H9 (cell line): Measurements from ENCODE around the gene METRN. TPM values are rescaled to one million over a fixed set of nuclear protein-coding genes. Genes with fewer than 3 reads are reported as not detected.

Experiments used
- DNase-seq: peaks from one replicate; pipeline ENCODE4 v3.0.0-alpha.2; 2017
- H2AFZ ChIP-seq: one replicate; pipeline ENCODE4 v1.6.1; 2013; ENCODE audit warnings: mild to moderate bottlenecking, low read length, control low read depth, moderate library complexity
- H2AK5ac ChIP-seq: 2 replicates; pipeline ENCODE4 v1.6.1; 2013; ENCODE audit warnings: low read length, control low read depth, mixed read lengths; ENCODE audit not compliant: insufficient read length
- H2BK120ac ChIP-seq: one replicate; pipeline ENCODE4 v1.6.1; 2013; ENCODE audit warnings: low read depth, mild to moderate bottlenecking, low read length, control low read depth, inconsistent platforms; ENCODE audit not compliant: poor library complexity, severe bottlenecking
- H2BK12ac ChIP-seq: 2 replicates; pipeline ENCODE4 v1.6.1; 2013; ENCODE audit warnings: low read length, control low read depth, mixed read lengths, low read depth; ENCODE audit not compliant: insufficient read length
- H2BK15ac ChIP-seq: 2 replicates; pipeline ENCODE4 v1.6.1; 2013; ENCODE audit warnings: low read depth, low read length, control low read depth
- H2BK20ac ChIP-seq: one replicate; pipeline ENCODE4 v1.6.1; 2013; ENCODE audit warnings: low read depth, mild to moderate bottlenecking, low read length, control low read depth, inconsistent platforms; ENCODE audit not compliant: poor library complexity, severe bottlenecking
- H2BK5ac ChIP-seq: 2 replicates; pipeline ENCODE4 v1.6.1; 2013; ENCODE audit warnings: low read length, control low read depth, mixed read lengths; ENCODE audit not compliant: insufficient read length
- H3K14ac ChIP-seq: 2 replicates; pipeline ENCODE4 v1.6.1; 2013; ENCODE audit warnings: low read length, control low read depth; ENCODE audit not compliant: insufficient read depth
- H3K18ac ChIP-seq: 2 replicates; pipeline ENCODE4 v1.6.1; 2013; ENCODE audit warnings: low read depth, mild to moderate bottlenecking, mixed read lengths, low read length, control low read depth; ENCODE audit not compliant: insufficient read length
- H3K23ac ChIP-seq: 2 replicates; pipeline ENCODE4 v1.6.1; 2013; ENCODE audit warnings: low read length, control low read depth, mixed read lengths, low read depth; ENCODE audit not compliant: insufficient read length
- H3K23me2 ChIP-seq: 2 replicates; pipeline ENCODE4 v1.6.1; 2013; ENCODE audit warnings: low read depth, mild to moderate bottlenecking, mixed read lengths, low read length, control low read depth; ENCODE audit not compliant: insufficient read length, poor library complexity, severe bottlenecking
- H3K27ac ChIP-seq: 2 replicates; pipeline ENCODE4 v1.5.1; 2013; ENCODE audit warnings: low read length, control low read depth, mixed read lengths, low read depth; ENCODE audit not compliant: insufficient read length
- H3K27me3 ChIP-seq: 2 replicates; pipeline ENCODE4 v1.6.1; 2013; ENCODE audit warnings: low read length, control low read depth, inconsistent platforms; ENCODE audit not compliant: insufficient read depth
- H3K4ac ChIP-seq: 2 replicates; pipeline ENCODE4 v1.6.1; 2013; ENCODE audit warnings: low read depth, mild to moderate bottlenecking, control low read depth, inconsistent platforms, low read length, moderate library complexity
- H3K4me1 ChIP-seq: 2 replicates; pipeline ENCODE4 v1.6.1; 2013; ENCODE audit warnings: low read length, control low read depth, inconsistent platforms; ENCODE audit not compliant: insufficient read depth
- H3K4me2 ChIP-seq: 2 replicates; pipeline ENCODE4 v1.6.1; 2013; ENCODE audit warnings: low read length, control low read depth, mixed read lengths; ENCODE audit not compliant: insufficient read length, insufficient read depth
- H3K56ac ChIP-seq: 2 replicates; pipeline ENCODE4 v1.6.1; 2013; ENCODE audit warnings: low read depth, mild to moderate bottlenecking, mixed read lengths, low read length, control low read depth; ENCODE audit not compliant: insufficient read length
- H3K79me1 ChIP-seq: 2 replicates; pipeline ENCODE4 v1.6.1; 2013; ENCODE audit warnings: low read depth, mild to moderate bottlenecking, moderate library complexity, low read length, control low read depth, inconsistent platforms; ENCODE audit not compliant: insufficient read depth, poor library complexity, severe bottlenecking
- H3K79me2 ChIP-seq: 2 replicates; pipeline ENCODE4 v1.6.1; 2013; ENCODE audit warnings: low read length, control low read depth, inconsistent platforms; ENCODE audit not compliant: insufficient read depth
- H3K9ac ChIP-seq: 2 replicates; pipeline ENCODE4 v1.6.1; 2013; ENCODE audit warnings: low read length, control low read depth, mixed read lengths; ENCODE audit not compliant: insufficient read length; ENCODE audit errors: extremely low read depth
- H3K9me3 ChIP-seq: one replicate; pipeline ENCODE4 v1.6.1; 2013; ENCODE audit warnings: low read depth, low read length, inconsistent platforms; ENCODE audit not compliant: control insufficient read depth
- H3T11ph ChIP-seq: one replicate; pipeline ENCODE4 v1.6.1; 2013; ENCODE audit warnings: mild to moderate bottlenecking, low read length, control low read depth, inconsistent platforms
- H4K20me1 ChIP-seq: one replicate; pipeline ENCODE4 v1.6.1; 2013; ENCODE audit not compliant: control insufficient read depth, insufficient read length, insufficient read depth
- H4K5ac ChIP-seq: 2 replicates; pipeline ENCODE4 v1.6.1; 2013; ENCODE audit warnings: low read depth, mild to moderate bottlenecking, mixed read lengths, low read length, control low read depth; ENCODE audit not compliant: insufficient read length
- H4K8ac ChIP-seq: replicated peaks from 2 replicates; pipeline ENCODE4 v1.6.1; 2013; ENCODE audit warnings: low read length, control low read depth, mixed read lengths, low read depth; ENCODE audit not compliant: insufficient read length
- H4K91ac ChIP-seq: 2 replicates; pipeline ENCODE4 v1.6.1; 2013; ENCODE audit warnings: low read depth, mild to moderate bottlenecking, moderate library complexity, mixed read lengths, low read length, control low read depth; ENCODE audit not compliant: insufficient read length
- H3K27ac Mint-ChIP-seq, 3 experiments: 2 replicates in 2 of 3; 3 replicates in 1 of 3; pipeline ENCODE4 v1.8.0; 2020 to 2021; ENCODE audit warnings: mixed read lengths in 3 of 3, mild to moderate bottlenecking in 1 of 3, moderate library complexity in 1 of 3
- H3K27me3 Mint-ChIP-seq: 2 replicates; pipeline ENCODE4 v1.8.0; 2021; ENCODE audit warnings: low read depth, mild to moderate bottlenecking, moderate library complexity, mixed read lengths
- H3K36me3 Mint-ChIP-seq, 3 experiments: 2 replicates in 2 of 3; 3 replicates in 1 of 3; pipeline ENCODE4 v1.8.0; 2020 to 2021; ENCODE audit warnings: low read depth in 3 of 3, mixed read lengths in 3 of 3; ENCODE audit not compliant: insufficient read depth in 1 of 3
- H3K4me1 Mint-ChIP-seq, 2 experiments: 2 replicates each; pipeline ENCODE4 v1.8.0; 2020; ENCODE audit warnings: mixed read lengths in 2 of 2
- H3K4me3 Mint-ChIP-seq, 2 experiments: 2 replicates in 1 of 2; 3 replicates in 1 of 2; pipeline ENCODE4 v1.8.0; 2020 to 2021; ENCODE audit warnings: mild to moderate bottlenecking in 2 of 2, mixed read lengths in 2 of 2, moderate library complexity in 1 of 2
- H3K9me3 Mint-ChIP-seq, 2 experiments: 2 replicates in 1 of 2; 3 replicates in 1 of 2; pipeline ENCODE4 v1.8.0; 2020; ENCODE audit warnings: mild to moderate bottlenecking in 2 of 2, mixed read lengths in 2 of 2, moderate library complexity in 1 of 2
- WGBS: extraction: QIAGEN DNeasy Blood & Tissue Kit; methylation state at CpG from one replicate; pipeline ENCODE4 v1.1.7; 2013; ENCODE audit warnings: missing lambda C conversion rate, low lambda C conversion rate, mixed read lengths; ENCODE audit not compliant: insufficient read length; ENCODE audit errors: extremely low coverage; 5-methylcytosine and 5-hydroxymethylcytosine counted together
- total RNA-seq: library from RNA; stranded (reverse); gene quantifications from 2 replicates; pipeline ENCODE4 v1.2.1, GENCODE V29; 2021
- TF ChIP-seq, protein P1 (sequence below): fragments of 200-600 bp; sonication (generic); conservative IDR thresholded peaks from 3 replicates; pipeline ENCODE4 v1.8.0; 2021; ENCODE audit warnings: antibody characterized with exemption, mild to moderate bottlenecking

The METRN gene
- total RNA-seq, 1 experiment from 2014 or later, result 26.2 TPM

DNA sequence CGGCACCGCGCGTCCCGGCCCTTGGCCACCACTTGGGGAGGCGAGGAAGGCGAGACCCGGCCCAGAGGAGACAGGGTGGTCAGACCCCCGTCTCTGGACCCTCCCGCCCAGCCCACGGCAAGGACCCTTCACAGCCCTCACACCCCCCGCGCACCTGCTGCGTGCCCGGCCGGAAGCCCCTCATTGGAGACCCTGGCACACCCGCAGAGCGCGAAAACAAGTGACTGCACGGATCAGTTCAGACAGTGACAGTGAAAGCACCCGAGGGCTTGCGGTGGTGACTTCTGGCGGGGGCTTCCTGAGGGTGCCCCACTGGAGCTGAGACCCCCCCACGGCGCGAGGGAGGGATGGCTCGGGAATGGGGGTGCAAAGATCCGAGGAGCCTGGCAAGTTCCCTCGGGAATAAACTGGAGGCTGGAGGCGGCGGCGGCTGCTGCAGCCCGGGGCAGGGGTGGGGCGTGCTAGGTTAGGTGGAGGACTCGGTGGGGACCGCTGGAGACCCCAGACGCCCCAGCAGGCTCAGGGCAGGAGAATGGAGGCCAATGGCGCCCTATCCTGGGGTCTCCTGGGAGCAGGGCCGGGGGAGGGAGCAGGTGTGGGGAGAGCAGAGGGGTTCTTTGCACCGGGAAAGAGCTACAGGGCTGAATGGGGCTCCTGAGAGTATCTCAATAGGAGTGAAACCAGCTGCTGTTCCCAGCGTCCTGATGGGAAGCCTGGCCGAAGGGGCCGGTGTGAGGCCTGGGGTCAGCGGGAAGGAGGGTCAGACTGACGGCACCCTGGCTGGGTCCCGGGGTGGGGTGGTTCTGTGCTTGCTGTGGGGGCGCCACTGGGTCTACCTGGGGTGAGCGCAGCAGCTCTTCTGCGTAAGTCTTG is 8.5 kb upstream of the METRN start:
- no peaks in the 10 kb centered on the region for H4K20me1 ChIP-seq
- no peak overlapping the region for H2AK5ac ChIP-seq
- H2BK15ac ChIP-seq, result no peak overlapping the region
- no peak overlapping the region for H2BK120ac ChIP-seq
- no peak overlapping the region for H3K27ac Mint-ChIP-seq
- H4K91ac ChIP-seq, result no peak overlapping the region
- H3K56ac ChIP-seq, result no peak overlapping the region
- H2BK20ac ChIP-seq, result no peak overlapping the region
- peaks cover 46% of the 10 kb centered on the region; the same call in 1 of the 2 replicates for H3K27me3 ChIP-seq
- no peak overlapping the region for H3K23ac ChIP-seq
- H4K8ac ChIP-seq, result no peak overlapping the region
- H3K4me1 ChIP-seq, result no peaks in the 10 kb centered on the region
- H3K4ac ChIP-seq, result no peak overlapping the region
- no peak overlapping the region for H2AFZ ChIP-seq
- no peak overlapping the region for H4K5ac ChIP-seq
- peaks cover 4% of the 10 kb centered on the region for H3K23me2 ChIP-seq
- no peak overlapping the region for H3K27ac ChIP-seq
- no peak overlapping the region; the same call in 1 of the 2 replicates for H3K14ac ChIP-seq
- no peaks in the 10 kb centered on the region for H3K79me1 ChIP-seq
- peak overlapping the region; percentile 50 to 79 for H3K4me3 Mint-ChIP-seq
- TF ChIP-seq, protein P1, sequence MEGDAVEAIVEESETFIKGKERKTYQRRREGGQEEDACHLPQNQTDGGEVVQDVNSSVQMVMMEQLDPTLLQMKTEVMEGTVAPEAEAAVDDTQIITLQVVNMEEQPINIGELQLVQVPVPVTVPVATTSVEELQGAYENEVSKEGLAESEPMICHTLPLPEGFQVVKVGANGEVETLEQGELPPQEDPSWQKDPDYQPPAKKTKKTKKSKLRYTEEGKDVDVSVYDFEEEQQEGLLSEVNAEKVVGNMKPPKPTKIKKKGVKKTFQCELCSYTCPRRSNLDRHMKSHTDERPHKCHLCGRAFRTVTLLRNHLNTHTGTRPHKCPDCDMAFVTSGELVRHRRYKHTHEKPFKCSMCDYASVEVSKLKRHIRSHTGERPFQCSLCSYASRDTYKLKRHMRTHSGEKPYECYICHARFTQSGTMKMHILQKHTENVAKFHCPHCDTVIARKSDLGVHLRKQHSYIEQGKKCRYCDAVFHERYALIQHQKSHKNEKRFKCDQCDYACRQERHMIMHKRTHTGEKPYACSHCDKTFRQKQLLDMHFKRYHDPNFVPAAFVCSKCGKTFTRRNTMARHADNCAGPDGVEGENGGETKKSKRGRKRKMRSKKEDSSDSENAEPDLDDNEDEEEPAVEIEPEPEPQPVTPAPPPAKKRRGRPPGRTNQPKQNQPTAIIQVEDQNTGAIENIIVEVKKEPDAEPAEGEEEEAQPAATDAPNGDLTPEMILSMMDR, result no peak
- H3K27me3 Mint-ChIP-seq, result peaks cover 86% of the 10 kb centered on the region
- H3K36me3 Mint-ChIP-seq, result peaks cover 0 to 3% (median 0%) of the 10 kb centered on the region in 3 experiments; a peak in 2 of 7 replicates
- peak overlapping the region; percentile 49 for H3K4me2 ChIP-seq
- H3K79me2 ChIP-seq, result no peaks in the 10 kb centered on the region
- H3K9me3 Mint-ChIP-seq, result peaks cover 0 to 2% of the 10 kb centered on the region in 2 experiments; a peak in 2 of 5 replicates
- H3K9me3 ChIP-seq, result no peaks in the 10 kb centered on the region
- H2BK12ac ChIP-seq, result no peak overlapping the region
- H3K18ac ChIP-seq, result no peak overlapping the region
- H3K4me1 Mint-ChIP-seq, result peaks cover 0 to 7% of the 10 kb centered on the region in 2 experiments; a peak in 1 of 4 replicates
- no peak overlapping the region for H3T11ph ChIP-seq
- WGBS, result no CpG with 5 or more reads among the region's 49 CpGs
- H3K9ac ChIP-seq, result no peak overlapping the region
- H2BK5ac ChIP-seq, result no peak overlapping the region
- DNase-seq, result no peak
